ENCODE data around the gene GRIK4.

The GRIK4 gene

GRCh38 chr11:120486138-120486537 lies 25.4 kb upstream of the GRIK4 start:
- no peaks in the 10 kb centered on the region for H3K79me2 ChIP-seq (ENCODE audit: insufficient read depth, low read length)
- no peak overlapping the region for H3K9ac ChIP-seq (ENCODE audit: low read length)
- H3K9me2 ChIP-seq (ENCODE audit: low read depth, low read length), result no peaks in the 10 kb centered on the region
- no peaks in the 10 kb centered on the region for H4K20me1 ChIP-seq (ENCODE audit: insufficient read depth, low read length)
- no peaks in the 10 kb centered on the region for H3K27me3 ChIP-seq (ENCODE audit: insufficient read depth, low read length)
- no peaks in the 10 kb centered on the region for H3K36me3 ChIP-seq (ENCODE audit: insufficient read depth, low read length)
- no peak overlapping the region for H3K4me3 ChIP-seq (ENCODE audit: low read depth, low read length, poor library complexity, severe bottlenecking)
- TF ChIP-seq CTCF (IDR thresholded peaks at IDR 0.05; ENCODE audit: low read length) (no peak), EZH2 (IDR thresholded peaks at IDR 0.05; ENCODE audit: borderline replicate concordance, low read length) (no peak)
- H3K4me1 ChIP-seq (ENCODE audit: insufficient read depth, low read length, severe bottlenecking), result no peaks in the 10 kb centered on the region
- H2AFZ ChIP-seq (ENCODE audit: low read length), result no peak overlapping the region
- no peak overlapping the region for H3K4me2 ChIP-seq (ENCODE audit: low read length)
- no peaks in the 10 kb centered on the region for H3K9me3 ChIP-seq (ENCODE audit: low read length)
- no peak overlapping the region for H3K27ac ChIP-seq (ENCODE audit: low read depth, low read length, poor library complexity, severe bottlenecking)
- H3F3A ChIP-seq (ENCODE audit: insufficient read depth, low read length), result no peaks in the 10 kb centered on the region

- no peaks in the 10 kb centered on the region for H3K79me2 ChIP-seq (ENCODE audit: insufficient read depth, low read length)
- no peak overlapping the region for H3K27ac ChIP-seq (ENCODE audit: low read depth, low read length, poor library complexity, severe bottlenecking)
- H3K4me1 ChIP-seq (ENCODE audit: insufficient read depth, low read length, severe bottlenecking), result no peaks in the 10 kb centered on the region
- H3F3A ChIP-seq (ENCODE audit: insufficient read depth, low read length), result no peaks in the 10 kb centered on the region
- H3K36me3 ChIP-seq (ENCODE audit: insufficient read depth, low read length), result no peaks in the 10 kb centered on the region
- no peaks in the 10 kb centered on the region for H3K9me2 ChIP-seq (ENCODE audit: low read depth, low read length)
- H3K9ac ChIP-seq (ENCODE audit: low read length), result no peak overlapping the region
- no peaks in the 10 kb centered on the region for H4K20me1 ChIP-seq (ENCODE audit: insufficient read depth, low read length)
- no peaks in the 10 kb centered on the region for H3K9me3 ChIP-seq (ENCODE audit: low read length)
- TF ChIP-seq EZH2 (IDR thresholded peaks at IDR 0.05; ENCODE audit: borderline replicate concordance, low read length) (no peak), CTCF (IDR thresholded peaks at IDR 0.05; ENCODE audit: low read length) (no peak)
- H3K4me3 ChIP-seq (ENCODE audit: low read depth, low read length, poor library complexity, severe bottlenecking), result no peak overlapping the region
- no peak overlapping the region for H2AFZ ChIP-seq (ENCODE audit: low read length)
- no peaks in the 10 kb centered on the region for H3K27me3 ChIP-seq (ENCODE audit: insufficient read depth, low read length)
- H3K4me2 ChIP-seq (ENCODE audit: low read length), result no peak overlapping the region
Measured at GRCh38 chr11:120489799-120490198, 21.7 kb upstream of the GRIK4 start.

DNA sequence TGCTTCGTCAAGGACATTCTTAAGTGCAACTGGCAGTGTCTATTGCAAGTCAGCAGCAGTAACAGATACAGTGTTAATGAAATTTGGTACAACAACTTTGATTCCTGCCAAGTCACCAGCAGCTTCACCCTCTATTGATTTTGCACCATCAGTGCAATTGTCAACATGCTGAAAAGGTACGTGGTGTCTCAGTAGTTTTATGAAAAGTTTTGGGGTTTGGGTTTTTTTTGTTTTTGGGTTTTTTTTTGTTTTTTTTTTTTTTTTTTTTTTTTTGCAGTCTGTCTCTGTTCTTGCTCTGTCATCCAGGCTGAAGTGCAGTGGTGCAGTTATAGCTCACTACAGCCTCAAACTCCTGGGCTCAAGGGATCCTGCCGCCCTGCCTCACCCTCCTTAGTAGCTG lies 19.1 kb upstream of the GRIK4 start:
- H3K27ac ChIP-seq (ENCODE audit: low read depth, low read length, poor library complexity, severe bottlenecking), result no peak overlapping the region
- H3K79me2 ChIP-seq (ENCODE audit: insufficient read depth, low read length), result no peaks in the 10 kb centered on the region
- no peaks in the 10 kb centered on the region for H3K27me3 ChIP-seq (ENCODE audit: insufficient read depth, low read length)
- no peaks in the 10 kb centered on the region for H4K20me1 ChIP-seq (ENCODE audit: insufficient read depth, low read length)
- H3F3A ChIP-seq (ENCODE audit: insufficient read depth, low read length), result no peaks in the 10 kb centered on the region
- H3K9ac ChIP-seq (ENCODE audit: low read length), result no peak overlapping the region
- no peaks in the 10 kb centered on the region for H3K36me3 ChIP-seq (ENCODE audit: insufficient read depth, low read length)
- H3K4me2 ChIP-seq (ENCODE audit: low read length), result no peak overlapping the region
- H3K4me3 ChIP-seq (ENCODE audit: low read depth, low read length, poor library complexity, severe bottlenecking), result no peak overlapping the region
- H3K9me2 ChIP-seq (ENCODE audit: low read depth, low read length), result no peaks in the 10 kb centered on the region
- H3K9me3 ChIP-seq (ENCODE audit: low read length), result no peaks in the 10 kb centered on the region
- H2AFZ ChIP-seq (ENCODE audit: low read length), result no peak overlapping the region
- TF ChIP-seq CTCF (IDR thresholded peaks at IDR 0.05; ENCODE audit: low read length), result no peak
- TF ChIP-seq EZH2 (IDR thresholded peaks at IDR 0.05; ENCODE audit: borderline replicate concordance, low read length), result no peak
- no peaks in the 10 kb centered on the region for H3K4me1 ChIP-seq (ENCODE audit: insufficient read depth, low read length, severe bottlenecking)

Data from OCI-LY1 (cell line).